Measurements from ENCODE around the gene DGKH. TPM values are rescaled to one million over a fixed set of nuclear protein-coding genes. Genes with fewer than 3 reads are reported as not detected.

Gene DGKH
- total RNA-seq, 2 donors from 2014 or later, result 4.6 to 8.9 TPM

- WGBS, result 81% methylated on average over 5 of the region's 5 CpGs
- H3K36me3 ChIP-seq, result no peaks in the 10 kb centered on the region
- DNase-seq (ENCODE audit: low spot score), result no peak
- H3K4me3 ChIP-seq, result no peak overlapping the region
- no peaks in the 10 kb centered on the region for H3K9me3 ChIP-seq
- H3K27me3 ChIP-seq (replicated peaks; ENCODE audit: insufficient read depth), result no peaks in the 10 kb centered on the region
- TF ChIP-seq CTCF (IDR thresholded peaks at IDR 0.05) (no peak), POLR2A (IDR thresholded peaks at IDR 0.05) (no peak), POLR2AphosphoS5 (IDR thresholded peaks at IDR 0.05) (no peak)
- no peak overlapping the region for H3K27ac ChIP-seq
- intact Hi-C loops (cut with DNase I), result no loop called here
- no peaks in the 10 kb centered on the region for H3K4me1 ChIP-seq (replicated peaks)
Measured at GRCh38 chr13:42170029-42170428, 121.6 kb downstream of the DGKH start.

DNA sequence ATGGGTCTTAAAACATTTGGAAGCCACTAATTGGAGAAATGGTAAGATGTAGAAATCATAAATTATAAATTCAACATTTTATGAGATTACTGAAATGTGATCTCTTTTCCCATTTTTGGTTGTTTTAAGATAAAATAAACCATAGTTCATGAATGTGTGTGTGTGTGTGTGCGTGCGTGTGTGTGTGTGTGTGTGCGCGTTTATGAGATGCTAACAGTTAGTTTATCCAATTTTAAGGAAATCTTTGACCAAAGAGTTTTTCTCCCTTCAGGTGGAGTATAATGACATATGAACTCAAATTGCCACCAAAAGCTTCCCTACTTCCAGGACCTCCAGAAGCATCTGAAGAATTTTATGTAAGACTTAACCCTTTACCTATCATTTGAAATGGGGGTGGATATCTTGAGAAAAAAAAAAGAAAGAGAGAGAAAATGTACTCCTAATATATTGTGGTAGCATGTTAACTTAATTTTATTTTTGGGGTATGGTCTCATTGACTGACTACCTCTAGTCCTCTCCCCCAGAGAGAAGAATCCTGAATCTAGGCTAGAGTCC, 125.4 kb downstream of the DGKH start:
- intact Hi-C loops (cut with DNase I), result no loop called here
- no peak for DNase-seq (ENCODE audit: low spot score)
- WGBS, result 82% methylated on average over 4 of the region's 4 CpGs
- H3K4me1 ChIP-seq (replicated peaks), result no peaks in the 10 kb centered on the region
- TF ChIP-seq POLR2AphosphoS5 (IDR thresholded peaks at IDR 0.05), result no peak
- no peak for TF ChIP-seq POLR2A (IDR thresholded peaks at IDR 0.05)
- TF ChIP-seq CTCF (IDR thresholded peaks at IDR 0.05), result no peak
- no peak overlapping the region for H3K4me3 ChIP-seq
- no peaks in the 10 kb centered on the region for H3K36me3 ChIP-seq
- no peak overlapping the region for H3K27ac ChIP-seq
- no peaks in the 10 kb centered on the region for H3K27me3 ChIP-seq (replicated peaks; ENCODE audit: insufficient read depth)
- no peaks in the 10 kb centered on the region for H3K9me3 ChIP-seq

DNA sequence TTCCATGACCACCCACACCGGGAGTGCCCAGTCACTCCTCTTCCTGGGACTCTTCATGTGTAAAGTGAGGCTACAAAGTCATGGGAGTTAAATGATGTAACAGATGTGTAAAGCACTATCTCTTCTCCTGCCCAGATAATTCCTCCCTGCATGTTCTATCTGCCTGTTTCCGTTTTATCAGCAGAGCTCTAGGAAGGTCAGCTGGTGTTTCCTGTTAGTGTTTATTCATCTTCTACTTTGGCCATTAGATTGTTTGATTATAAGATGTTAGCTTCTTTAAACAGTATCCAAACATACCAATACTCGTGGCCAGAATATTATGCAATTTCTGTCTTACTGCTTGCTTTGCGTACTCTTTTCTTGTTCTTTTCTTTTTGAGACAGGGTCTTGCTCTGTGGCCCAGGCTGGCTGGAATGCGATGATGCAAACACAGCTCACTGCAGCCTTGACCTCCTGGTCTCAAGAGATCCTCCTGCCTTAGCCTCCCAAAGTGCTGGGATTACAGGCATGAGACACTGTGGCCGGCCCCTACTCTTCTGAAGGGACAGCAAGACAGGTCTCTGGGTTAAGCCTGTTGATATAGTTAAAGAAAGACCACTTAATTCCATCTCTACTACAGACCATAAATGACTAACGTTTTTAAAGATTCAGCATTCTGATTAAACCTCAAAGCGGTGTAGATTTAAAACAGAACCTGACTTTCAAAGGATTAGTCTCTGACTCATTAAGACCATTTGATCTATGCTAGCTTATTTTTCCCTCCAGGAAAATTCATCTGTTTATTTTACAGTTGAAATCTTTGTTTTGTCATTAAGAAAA, 126.1 kb downstream of the DGKH start:
- 73% methylated on average over 8 of the region's 8 CpGs for WGBS
- H3K9me3 ChIP-seq, result no peaks in the 10 kb centered on the region
- TF ChIP-seq POLR2A (IDR thresholded peaks at IDR 0.05), result no peak
- TF ChIP-seq CTCF (IDR thresholded peaks at IDR 0.05), result no peak
- no peak for TF ChIP-seq POLR2AphosphoS5 (IDR thresholded peaks at IDR 0.05)
- no peaks in the 10 kb centered on the region for H3K36me3 ChIP-seq
- DNase-seq (ENCODE audit: low spot score), result no peak
- no peaks in the 10 kb centered on the region for H3K27me3 ChIP-seq (replicated peaks; ENCODE audit: insufficient read depth)
- intact Hi-C loops (cut with DNase I), result no loop called here
- H3K4me1 ChIP-seq (replicated peaks), result no peaks in the 10 kb centered on the region
- no peak overlapping the region for H3K4me3 ChIP-seq
- H3K27ac ChIP-seq, result no peak overlapping the region

DNA sequence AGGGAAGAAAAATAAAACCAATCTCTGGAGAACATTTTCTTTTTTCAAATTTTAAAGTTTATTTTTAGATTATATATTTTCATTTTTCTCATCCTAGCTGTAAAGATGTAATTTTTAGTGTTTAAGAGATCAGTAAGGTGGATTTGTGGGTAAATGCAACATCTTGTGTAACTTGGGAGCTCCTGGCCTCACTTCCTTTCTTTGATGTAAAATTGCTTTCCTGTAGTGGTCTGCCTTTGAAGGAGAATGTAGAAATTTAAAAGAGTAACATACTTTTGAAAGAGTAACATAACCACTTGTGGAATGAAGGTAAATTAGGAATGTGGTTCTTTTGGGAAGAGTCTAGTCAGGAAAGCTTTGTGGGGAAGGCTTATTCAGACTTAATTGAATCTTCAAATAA, 127.8 kb downstream of the DGKH start:
- no peaks in the 10 kb centered on the region for H3K36me3 ChIP-seq
- H3K27me3 ChIP-seq (replicated peaks; ENCODE audit: insufficient read depth), result no peaks in the 10 kb centered on the region
- H3K27ac ChIP-seq, result no peak overlapping the region
- H3K4me1 ChIP-seq (replicated peaks), result no peaks in the 10 kb centered on the region
- H3K4me3 ChIP-seq, result no peak overlapping the region
- DNase-seq (ENCODE audit: low spot score), result no peak
- H3K9me3 ChIP-seq, result no peaks in the 10 kb centered on the region
- TF ChIP-seq POLR2AphosphoS5 (IDR thresholded peaks at IDR 0.05) (no peak), POLR2A (IDR thresholded peaks at IDR 0.05) (no peak)
- intact Hi-C loops (cut with DNase I), result no loop called here

GRCh38 chr13:42177189-42177588, 128.7 kb downstream of the DGKH start:
- Histone ChIP-seq H3K36me3 (no peaks in the 10 kb centered on the region), H3K4me3 (no peak overlapping the region), H3K9me3 (no peaks in the 10 kb centered on the region), H3K27me3 (replicated peaks; ENCODE audit: insufficient read depth) (no peaks in the 10 kb centered on the region), H3K4me1 (replicated peaks) (no peaks in the 10 kb centered on the region), H3K27ac (no peak overlapping the region)
- no peak for DNase-seq (ENCODE audit: low spot score)
- intact Hi-C loops (cut with DNase I), result no loop called here
- WGBS, result 64% methylated on average over 1 of the region's 1 CpG
- TF ChIP-seq POLR2AphosphoS5 (IDR thresholded peaks at IDR 0.05) (no peak), CTCF (IDR thresholded peaks at IDR 0.05) (no peak)

All from prostate gland (tissue), 2 donors.